Measurements from ENCODE around the gene MTG1.

The MTG1 gene

DNA sequence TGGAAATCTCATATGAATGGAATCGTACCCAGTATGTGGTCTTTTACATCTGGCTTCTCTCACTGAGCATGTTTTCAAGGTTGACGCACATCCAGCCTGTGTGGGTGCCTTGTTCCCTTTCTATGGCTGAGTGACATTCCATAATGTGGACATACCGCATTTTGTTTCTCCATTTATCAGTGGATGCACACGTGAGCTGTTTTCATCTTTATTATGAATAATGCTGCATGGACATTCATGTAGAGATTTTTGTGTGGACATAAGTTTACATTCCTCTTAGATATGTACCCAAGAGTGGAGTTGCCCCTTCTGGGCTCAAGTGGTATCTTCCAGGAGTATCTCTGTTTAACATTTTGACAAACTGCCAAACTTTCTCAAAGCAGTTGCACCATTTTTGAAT lies 58.5 kb downstream of the MTG1 start:
- DNase-seq (ENCODE audit: low read depth) = no peak

GRCh38 chr10:133453516-133454203 lies 59.7 kb downstream of the MTG1 start, which contains the start of gene SCART1:
Gene SCART1 (plus strand): TSS chr10:133453945. CDS start chr10:133453998, 53 bp downstream.
- no peak for DNase-seq (ENCODE audit: low read depth)

DNA sequence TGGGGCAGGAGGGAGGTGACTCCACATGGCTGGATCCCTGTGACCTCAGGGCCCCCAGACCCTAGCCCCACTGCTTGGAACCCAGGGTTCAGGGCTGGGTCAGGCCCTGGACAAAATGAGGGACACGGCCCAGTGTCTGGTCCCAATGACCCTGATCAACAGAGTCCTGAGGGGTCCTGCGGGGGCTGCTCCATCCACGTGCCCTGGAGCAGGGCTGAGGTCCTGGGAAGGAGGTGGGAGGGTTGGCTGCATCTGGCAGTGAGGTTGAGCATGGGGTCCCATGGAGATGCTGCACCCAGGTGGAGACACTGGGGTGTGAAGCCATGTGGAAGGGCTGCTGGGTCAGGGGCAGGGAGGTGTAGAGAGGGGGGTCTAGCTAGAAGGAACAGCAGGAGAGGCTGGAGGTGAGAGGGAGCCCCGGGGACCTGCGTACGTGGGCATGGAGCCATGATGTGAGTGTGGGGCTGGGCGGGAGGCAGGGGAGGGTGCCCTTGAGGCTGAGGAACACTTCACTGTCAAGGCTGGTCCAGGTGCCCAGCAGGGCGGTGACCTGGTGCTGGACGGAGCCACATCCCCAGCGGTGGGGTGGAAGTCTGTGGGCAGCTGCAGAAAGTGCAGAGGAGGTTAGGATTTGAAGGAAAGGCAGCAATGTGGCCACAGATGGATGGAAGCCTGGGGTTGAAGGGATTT lies 60.4 kb downstream of the MTG1 start:
- no peak for DNase-seq (ENCODE audit: low read depth)

GRCh38 chr10:133455196-133455595 lies 61.2 kb downstream of the MTG1 start:
- DNase-seq (ENCODE audit: low read depth) = no peak

DNA sequence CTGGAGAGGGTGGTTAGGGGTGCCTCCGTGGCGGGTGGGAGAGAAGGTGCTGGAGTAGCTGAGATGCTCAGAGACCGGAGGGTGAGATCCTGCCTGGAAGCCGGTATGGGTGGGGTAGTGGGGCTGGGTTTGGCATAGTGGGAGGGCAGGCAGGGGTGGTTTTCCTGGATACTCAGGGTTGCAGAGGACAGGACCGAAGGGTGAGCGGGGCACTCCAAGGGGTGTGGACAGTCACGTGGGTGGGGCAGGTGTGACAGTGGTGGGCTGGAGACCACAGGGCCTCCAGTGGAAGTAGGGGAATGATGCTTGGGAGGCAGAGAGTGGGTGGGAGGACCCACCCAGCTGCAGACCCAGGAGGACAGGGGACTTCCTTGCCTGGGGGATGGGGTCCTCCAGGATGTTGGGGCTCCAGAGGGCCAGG lies 61.7 kb downstream of the MTG1 start:
- DNase-seq (ENCODE audit: low read depth) = no peak

DNA sequence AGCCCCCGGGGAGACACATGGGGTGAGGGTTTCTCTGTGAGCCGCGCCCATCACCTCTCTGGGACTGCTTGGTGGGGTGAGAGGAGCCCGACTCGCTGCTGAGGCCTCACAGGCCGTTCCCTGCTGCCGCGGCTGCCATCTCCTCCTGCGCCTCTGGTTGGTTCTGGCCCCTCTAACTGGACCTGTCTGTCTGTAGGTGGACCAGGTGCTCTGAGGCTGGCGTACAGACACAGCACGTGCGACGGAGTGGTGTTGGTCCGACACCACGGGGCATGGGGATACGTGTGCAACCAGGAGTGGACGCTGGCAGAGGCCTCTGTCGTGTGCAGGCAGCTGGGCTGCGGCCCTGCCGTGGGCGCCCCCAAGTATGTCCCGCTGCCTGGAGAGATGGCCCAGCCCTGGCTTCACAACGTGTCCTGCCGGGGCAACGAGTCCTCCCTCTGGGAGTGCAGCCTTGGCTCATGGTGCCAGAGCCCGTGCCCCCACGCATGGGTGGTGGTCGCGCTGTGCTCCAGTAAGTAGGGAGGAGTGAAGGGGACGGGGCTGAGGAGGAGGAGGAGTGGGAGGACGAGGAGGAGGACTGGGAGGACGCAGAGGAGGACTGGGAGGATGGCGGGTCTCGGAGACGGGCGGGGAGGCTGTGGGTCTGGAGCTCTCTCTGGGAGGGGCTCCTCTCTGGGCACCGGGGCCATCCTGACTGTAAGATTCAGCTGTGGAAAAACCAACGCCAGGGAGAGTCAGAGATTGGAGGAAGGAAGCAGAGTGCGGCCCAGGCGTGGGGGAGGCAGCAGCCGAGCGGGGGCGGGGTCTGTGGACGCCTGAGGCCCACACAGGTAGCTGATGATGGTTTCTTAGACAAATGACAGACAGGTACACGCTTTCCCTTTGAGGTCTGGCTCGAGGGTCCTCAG lies 62.3 kb downstream of the MTG1 start:
- DNase-seq (ENCODE audit: low read depth) = no peak

GRCh38 chr10:133457100-133457841 lies 63.3 kb downstream of the MTG1 start:
- DNase-seq (ENCODE audit: low read depth) = no peak

- no peak for DNase-seq (ENCODE audit: low read depth)
These were observed 64.2 kb downstream of the MTG1 start for GRCh38 chr10:133458021-133458709.

DNA sequence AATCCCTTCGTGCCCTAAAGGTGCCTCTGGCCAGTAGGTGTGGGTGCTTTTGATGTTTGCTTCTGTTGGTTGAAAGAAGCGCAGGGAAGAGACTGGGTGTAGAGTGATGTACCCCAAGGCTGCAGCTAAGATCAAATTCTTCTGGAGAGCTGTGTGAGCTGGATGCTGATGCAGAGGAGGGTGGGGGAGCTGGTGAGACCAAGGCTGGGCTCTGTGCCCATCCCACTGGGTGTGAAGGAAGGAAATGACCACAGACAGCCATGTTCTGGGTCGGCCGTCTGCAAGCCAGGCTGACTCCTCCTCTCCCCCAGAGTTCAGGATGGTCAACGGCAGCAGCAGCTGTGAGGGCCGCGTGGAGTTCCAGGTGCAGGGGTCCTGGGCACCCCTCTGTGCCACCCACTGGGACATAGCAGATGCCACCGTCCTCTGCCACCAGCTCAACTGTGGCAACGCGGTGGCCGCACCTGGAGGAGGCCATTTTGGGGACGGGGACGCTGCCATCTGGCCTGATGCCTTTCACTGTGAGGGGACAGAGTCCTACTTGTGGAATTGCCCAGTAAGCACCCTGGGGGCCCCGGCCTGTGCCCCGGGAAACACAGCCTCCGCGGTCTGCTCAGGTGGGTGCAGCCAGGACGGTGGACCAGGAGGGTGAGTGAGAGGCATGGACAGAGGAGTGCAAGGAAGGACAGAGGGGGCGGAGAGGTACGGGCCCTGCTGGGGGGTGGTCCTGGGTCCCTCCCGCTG lies 64.9 kb downstream of the MTG1 start:
- no peak for DNase-seq (ENCODE audit: low read depth)

GRCh38 chr10:133459454-133460207 lies 65.7 kb downstream of the MTG1 start:
- DNase-seq (ENCODE audit: low read depth) = no peak

DNA sequence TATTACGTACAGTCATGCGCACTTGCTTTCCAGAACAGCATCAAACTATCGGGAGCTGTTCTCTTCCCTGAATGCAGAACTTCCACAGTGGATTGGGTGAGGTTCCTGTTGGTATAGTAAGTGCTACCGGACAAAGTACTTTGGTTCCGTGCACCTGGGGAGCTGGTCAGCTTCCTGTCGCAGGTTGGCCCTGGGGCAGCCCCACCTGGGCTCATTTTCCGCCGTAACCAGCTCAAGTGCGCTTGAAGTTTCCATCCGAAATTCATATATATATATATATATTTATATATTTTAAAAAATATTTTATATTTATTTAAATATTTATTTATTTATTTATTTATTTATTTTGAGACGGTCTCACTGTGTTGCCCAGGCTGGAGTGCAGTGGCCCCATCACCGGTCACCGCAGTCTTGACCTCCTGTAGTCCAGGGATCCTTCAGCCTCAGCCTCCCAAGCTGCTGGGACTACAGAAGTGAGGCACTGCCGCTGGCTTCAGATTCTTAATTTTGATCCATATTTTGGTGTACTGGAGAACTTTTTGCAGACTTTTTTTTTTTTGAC lies 66.3 kb downstream of the MTG1 start:
- no peak for DNase-seq (ENCODE audit: low read depth)

- DNase-seq (ENCODE audit: low read depth) = no peak
These were observed 67.1 kb downstream of the MTG1 start for GRCh38 chr10:133461027-133461426.

DNA sequence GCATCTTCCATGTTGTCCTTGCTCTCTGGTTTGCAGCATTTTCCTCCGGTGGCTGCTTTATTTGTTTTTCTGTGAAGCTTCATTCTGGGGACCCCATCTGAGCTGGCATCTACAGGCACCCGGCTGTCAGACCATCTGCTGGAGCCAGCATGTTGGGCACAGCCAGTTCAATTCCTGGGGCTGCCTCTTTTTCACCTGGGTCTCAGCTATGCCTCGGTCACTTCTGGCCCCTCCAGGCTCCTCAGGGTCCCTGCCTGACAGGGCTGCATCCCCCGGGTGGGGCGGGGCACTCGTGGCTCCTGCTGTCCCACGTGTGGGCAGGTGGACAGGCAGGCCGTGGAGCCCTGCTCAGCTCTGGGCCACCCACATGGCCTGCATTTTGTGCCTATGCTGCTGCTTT lies 67.9 kb downstream of the MTG1 start:
- DNase-seq (ENCODE audit: low read depth) = no peak

- DNase-seq (ENCODE audit: low read depth) = no peak
These were observed 68.8 kb downstream of the MTG1 start for GRCh38 chr10:133462512-133463305.

- no peak for DNase-seq (ENCODE audit: low read depth)
These were observed 70.7 kb downstream of the MTG1 start for GRCh38 chr10:133464582-133465031.

- no peak for DNase-seq (ENCODE audit: low read depth)
These were observed 71.4 kb downstream of the MTG1 start for GRCh38 chr10:133465191-133465949.

DNA sequence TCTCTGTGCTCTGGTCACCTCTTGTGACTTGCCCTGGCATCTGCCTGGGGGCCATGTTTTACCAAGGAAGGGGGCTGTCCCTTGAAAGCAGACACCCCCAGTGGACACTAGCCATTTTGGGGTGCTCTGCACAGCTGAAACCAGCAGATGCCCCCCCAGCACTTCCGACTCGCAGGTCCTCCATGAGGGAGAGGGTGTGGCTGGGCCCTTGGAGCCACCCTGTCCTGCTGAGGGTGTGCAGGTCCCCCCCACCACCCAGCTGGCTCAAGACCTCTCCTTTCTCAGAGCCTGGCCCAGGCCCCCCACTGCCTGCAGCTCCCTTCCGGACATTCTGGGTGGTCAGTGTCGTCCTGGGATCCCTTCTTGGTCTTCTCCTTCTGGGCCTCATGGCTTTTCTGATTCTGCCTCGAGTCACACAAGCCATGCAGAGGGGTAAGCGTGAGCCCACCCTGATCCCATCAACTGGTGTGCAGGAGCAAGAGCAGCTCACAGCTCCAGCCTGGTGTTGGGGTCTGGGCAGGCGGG lies 72.1 kb downstream of the MTG1 start:
- DNase-seq (ENCODE audit: low read depth) = no peak

Measured in GM04504 (cell line).